SH-SY5Y (cell line): Measurements from ENCODE around the gene AMOTL2.

Experiments used
- GATA2 ChIP-seq: IDR thresholded peaks from 2 replicates; pipeline ENCODE4 v1.6.1; 2011; ENCODE audit warnings: mild to moderate bottlenecking, low read depth, low read length
- GATA3 ChIP-seq: IDR thresholded peaks from 2 replicates; pipeline ENCODE4 v1.6.1; 2011; ENCODE audit warnings: low read depth, mild to moderate bottlenecking, low read length, moderate library complexity

DNA sequence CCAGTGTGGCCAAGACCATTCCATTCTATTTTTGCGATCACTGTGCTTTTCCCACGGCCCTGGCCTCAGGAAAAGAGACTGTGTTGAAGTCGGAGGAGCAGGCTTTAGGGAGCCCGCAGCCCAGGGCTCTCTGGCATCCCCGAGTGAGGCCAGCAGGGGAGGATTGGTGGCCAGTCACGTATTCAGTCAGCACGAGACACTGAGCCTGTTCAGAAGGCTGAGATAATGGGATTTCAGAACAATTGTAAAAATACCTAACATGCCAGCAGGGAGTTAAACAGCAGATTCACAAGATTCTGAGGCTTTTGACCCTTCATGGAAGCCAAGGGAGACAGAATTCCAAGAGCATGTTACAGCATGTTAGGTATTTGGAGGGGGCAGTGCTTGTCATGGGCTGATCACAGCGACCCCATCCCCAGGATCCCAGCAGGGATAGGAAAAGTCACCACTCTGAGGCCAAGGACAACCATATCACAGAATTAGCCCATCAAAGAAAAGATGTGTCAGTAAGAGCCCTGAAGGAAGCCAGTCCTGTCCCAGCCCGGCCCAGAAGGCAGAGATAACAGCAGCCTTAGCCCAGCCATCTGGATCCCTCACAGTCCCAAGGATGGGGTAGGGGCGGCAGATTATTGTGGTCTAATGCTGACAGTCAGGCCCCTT lies 40.6 kb downstream of the AMOTL2 start:
- TF ChIP-seq GATA2 (no peak), GATA3 (no peak)
